IMR-90 (cell line): ENCODE data around the gene PTGER2. TPM values are rescaled to one million over a fixed set of nuclear protein-coding genes. Genes with fewer than 3 reads are reported as not detected.

Experiments used
- ATAC-seq: fragments of 200-7000 bp; cut with Tn5 transposase; 2 replicates; pipeline ENCODE4 v1.9.1; 2020; ENCODE audit warnings: low read depth, mild to moderate bottlenecking, moderate library complexity
- BruUV-seq: library from RNA; stranded (reverse); fragments of 400-500 nt; replicated peaks from 2 replicates; lab custom pipeline; 2021; lab: Mats Ljungman, UMichigan
- CTCF ChIA-PET: fragments of 300-600 bp; formaldehyde crosslinking; extraction: SDS; loops from one replicate; lab custom pipeline; 2021; ENCODE audit warnings: antibody characterized with exemption; lab: Yijun Ruan, JAX
- POLR2A ChIA-PET: fragments of 300-600 bp; sonication (Branson Sonifier 250); formaldehyde crosslinking; loops from one replicate; lab custom pipeline; 2022; ENCODE audit warnings: antibody characterized with exemption; ENCODE audit not compliant: unreplicated experiment; lab: Charles Lee
- DNase-seq: peaks from one replicate; pipeline ENCODE4 v3.0.0; 2013
- H2AFZ ChIP-seq: replicated peaks from 2 replicates; pipeline ENCODE3; 2013; ENCODE audit warnings: low read length, mild to moderate bottlenecking; ENCODE audit not compliant: poor library complexity
- H2AK5ac ChIP-seq: 2 replicates; pipeline ENCODE4 v1.6.1; 2013; ENCODE audit warnings: low read depth, low read length, inconsistent platforms
- H2AK9ac ChIP-seq: replicated peaks from 2 replicates; pipeline ENCODE3; 2013; ENCODE audit warnings: mild to moderate bottlenecking, low read depth, low read length, moderate library complexity; ENCODE audit not compliant: poor library complexity
- H2BK120ac ChIP-seq: 2 replicates; pipeline ENCODE4 v1.6.1; 2013; ENCODE audit warnings: low read depth, low read length, inconsistent platforms
- H2BK15ac ChIP-seq: 3 replicates; pipeline ENCODE4 v1.6.1; 2013; ENCODE audit warnings: low read depth, low read length, inconsistent platforms
- H2BK20ac ChIP-seq: 2 replicates; pipeline ENCODE4 v1.6.1; 2013; ENCODE audit warnings: low read depth, mild to moderate bottlenecking, inconsistent platforms, low read length, moderate library complexity
- H2BK5ac ChIP-seq: 2 replicates; pipeline ENCODE4 v1.6.1; 2013; ENCODE audit warnings: mild to moderate bottlenecking, low read depth, low read length, inconsistent platforms; ENCODE audit not compliant: poor library complexity, severe bottlenecking
- H3K14ac ChIP-seq: replicated peaks from 2 replicates; pipeline ENCODE4 v1.6.1; 2013; ENCODE audit warnings: low read depth, low read length, inconsistent platforms
- H3K18ac ChIP-seq: 2 replicates; pipeline ENCODE4 v1.6.1; 2013; ENCODE audit warnings: low read depth, low read length, control low read depth
- H3K23ac ChIP-seq: 2 replicates; pipeline ENCODE4 v1.6.1; 2013; ENCODE audit warnings: low read depth, low read length, inconsistent platforms
- H3K27ac ChIP-seq: 2 replicates; pipeline ENCODE4 v1.5.1; 2013; ENCODE audit warnings: mild to moderate bottlenecking, control low read depth, low read length; ENCODE audit not compliant: insufficient read depth
- H3K27me3 ChIP-seq: 2 replicates; pipeline ENCODE4 v1.6.1; 2013; ENCODE audit warnings: low read length; ENCODE audit not compliant: control insufficient read depth, insufficient read depth
- H3K36me3 ChIP-seq: 2 replicates; pipeline ENCODE4 v1.6.1; 2013; ENCODE audit warnings: low read length, mixed read lengths; ENCODE audit not compliant: control insufficient read depth, insufficient read depth
- H3K4ac ChIP-seq: 2 replicates; pipeline ENCODE4 v1.6.1; 2013; ENCODE audit warnings: low read depth, low read length, inconsistent platforms
- H3K4me1 ChIP-seq: 2 replicates; pipeline ENCODE4 v1.6.1; 2013; ENCODE audit warnings: low read length, mixed read lengths; ENCODE audit not compliant: control insufficient read depth, insufficient read depth
- H3K4me2 ChIP-seq: 2 replicates; pipeline ENCODE4 v1.6.1; 2013; ENCODE audit warnings: low read depth, mild to moderate bottlenecking, control low read depth, low read length, moderate library complexity
- H3K4me3 ChIP-seq: 2 replicates; pipeline ENCODE4 v1.5.1; 2013; ENCODE audit warnings: low read depth, mild to moderate bottlenecking, control low read depth, low read length, moderate library complexity; ENCODE audit not compliant: insufficient read depth
- H3K56ac ChIP-seq: 2 replicates; pipeline ENCODE4 v1.6.1; 2013; ENCODE audit warnings: low read length, inconsistent platforms; ENCODE audit not compliant: insufficient read depth; ENCODE audit errors: extremely low read depth
- H3K79me1 ChIP-seq, 2 experiments: 2 replicates each; pipeline ENCODE4 v1.6.1; 2013; ENCODE audit warnings: low read length in 2 of 2, inconsistent platforms in 1 of 2, low read depth in 1 of 2
- H3K9ac ChIP-seq: 2 replicates; pipeline ENCODE4 v1.6.1; 2013; ENCODE audit warnings: low read depth, low read length, control low read depth
- H3K9me1 ChIP-seq: 2 replicates; pipeline ENCODE4 v1.6.1; 2013; ENCODE audit warnings: low read length, inconsistent platforms; ENCODE audit not compliant: insufficient read depth
- H3K9me3 ChIP-seq: 2 replicates; pipeline ENCODE4 v1.6.1; 2013; ENCODE audit warnings: low read length; ENCODE audit not compliant: control insufficient read depth, insufficient read depth
- H4K20me1 ChIP-seq: 2 replicates; pipeline ENCODE4 v1.6.1; 2013; ENCODE audit warnings: low read length, inconsistent platforms; ENCODE audit not compliant: insufficient read depth
- H4K5ac ChIP-seq: 2 replicates; pipeline ENCODE4 v1.6.1; 2013; ENCODE audit warnings: mild to moderate bottlenecking, low read depth, low read length, control low read depth
- H4K8ac ChIP-seq, 2 experiments: 2 replicates each; pipeline ENCODE4 v1.6.1; 2013; ENCODE audit warnings: low read depth in 2 of 2, low read length in 2 of 2, control low read depth in 1 of 2, inconsistent platforms in 1 of 2
- H4K91ac ChIP-seq: 2 replicates; pipeline ENCODE4 v1.6.1; 2013; ENCODE audit warnings: low read depth, low read length, inconsistent platforms; ENCODE audit not compliant: insufficient read depth
- MAFK ChIP-seq: IDR thresholded peaks from 2 replicates; pipeline ENCODE4 v1.6.1; 2012; ENCODE audit warnings: low read depth, low read length, improper control_type of control experiment
- WGBS, 2 experiments: methylation state at CpG; one replicate each; pipeline versions ENCODE4 v1.1.5 to v1.1.7; 2013; ENCODE audit warnings: missing lambda C conversion rate in 2 of 2; ENCODE audit not compliant: insufficient read length in 1 of 2; ENCODE audit errors: extremely low coverage in 2 of 2; 5-methylcytosine and 5-hydroxymethylcytosine counted together
- dilution Hi-C: fragments of 300-500 bp; cut with HindIII; formaldehyde crosslinking; loops from one replicate; pipeline ENCODE4 v1.14.3; 2018; ENCODE audit warnings: low sequenced_read_pairs; ENCODE audit not compliant: unreplicated experiment
- in situ Hi-C: fragments of 300-500 bp; cut with MboI; formaldehyde crosslinking; loops from 3 replicates; pipeline ENCODE4 v1.14.3; 2019; ENCODE audit warnings: low sequenced_read_pairs, inconsistent platforms, mixed read lengths
- intact Hi-C: fragments of 100-400 bp; cut with micrococcal nuclease; formaldehyde crosslinking; loops from 2 replicates; pipeline ENCODE4 v1.10.0; 2022
- polyA plus RNA-seq, 3 experiments: library from polyadenylated mRNA; depleted of rRNA; stranded (reverse); fragments of >200 nt; gene quantifications; 2 replicates each; pipeline ENCODE4 v1.2.3, GENCODE V29; 2012; ENCODE audit warnings: low replicate concordance in 1 of 3
- total RNA-seq: library from RNA; depleted of rRNA; stranded (reverse); fragments of >200 nt; gene quantifications from 2 replicates; pipeline ENCODE4 v1.2.3, GENCODE V29; 2012
- TF ChIP-seq, protein P1 (sequence below): conservative IDR thresholded peaks from 2 replicates; pipeline ENCODE4 v1.5.1; 2012; ENCODE audit warnings: mild to moderate bottlenecking, low read depth, low read length, improper control_type of control experiment

PTGER2 gene
- total and polyA plus RNA-seq, 2 of the 4 experiments (the other 2 are of a cell fraction) = 24.7 to 58.5 TPM

DNA sequence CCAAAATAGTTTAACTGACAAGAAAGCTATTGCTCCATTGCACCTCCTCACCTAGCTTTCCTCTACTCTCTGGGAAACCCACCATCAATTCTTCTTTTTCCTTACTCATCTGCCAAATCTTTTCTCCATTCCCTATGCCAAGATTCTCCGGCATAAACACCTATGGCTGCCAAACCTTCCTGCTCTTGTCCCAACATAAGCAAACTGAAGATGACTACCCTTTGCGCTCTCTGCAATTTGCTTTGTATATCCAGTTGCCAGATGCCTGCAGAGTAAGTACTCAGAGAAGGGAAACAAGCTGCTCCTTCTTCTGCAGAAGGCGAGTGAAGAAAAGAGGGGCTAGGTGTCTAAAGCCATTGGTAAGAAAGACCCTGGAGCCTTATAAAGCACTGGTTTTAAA, 11.5 kb downstream of the PTGER2 start:
- TF ChIP-seq MAFK = 0 out of 2 replicates have a peak, but pooled peaks have one; percentile 1
- TF ChIP-seq, protein P1, sequence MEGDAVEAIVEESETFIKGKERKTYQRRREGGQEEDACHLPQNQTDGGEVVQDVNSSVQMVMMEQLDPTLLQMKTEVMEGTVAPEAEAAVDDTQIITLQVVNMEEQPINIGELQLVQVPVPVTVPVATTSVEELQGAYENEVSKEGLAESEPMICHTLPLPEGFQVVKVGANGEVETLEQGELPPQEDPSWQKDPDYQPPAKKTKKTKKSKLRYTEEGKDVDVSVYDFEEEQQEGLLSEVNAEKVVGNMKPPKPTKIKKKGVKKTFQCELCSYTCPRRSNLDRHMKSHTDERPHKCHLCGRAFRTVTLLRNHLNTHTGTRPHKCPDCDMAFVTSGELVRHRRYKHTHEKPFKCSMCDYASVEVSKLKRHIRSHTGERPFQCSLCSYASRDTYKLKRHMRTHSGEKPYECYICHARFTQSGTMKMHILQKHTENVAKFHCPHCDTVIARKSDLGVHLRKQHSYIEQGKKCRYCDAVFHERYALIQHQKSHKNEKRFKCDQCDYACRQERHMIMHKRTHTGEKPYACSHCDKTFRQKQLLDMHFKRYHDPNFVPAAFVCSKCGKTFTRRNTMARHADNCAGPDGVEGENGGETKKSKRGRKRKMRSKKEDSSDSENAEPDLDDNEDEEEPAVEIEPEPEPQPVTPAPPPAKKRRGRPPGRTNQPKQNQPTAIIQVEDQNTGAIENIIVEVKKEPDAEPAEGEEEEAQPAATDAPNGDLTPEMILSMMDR = no peak
- H2BK5ac ChIP-seq = peak overlapping the region; percentile 76
- dilution Hi-C loops = no loop called here
- no CpG with 5 or more reads among the region's 3 CpGs for WGBS, 2 experiments
- peaks cover 24% of the 10 kb centered on the region for H3K4me1 ChIP-seq
- peak overlapping the region; percentile 41; the same call in 1 of the 2 replicates for H3K27ac ChIP-seq
- no peak overlapping the region for H3K4me3 ChIP-seq
- peaks cover 3% of the 10 kb centered on the region; the same call in 1 of the 2 replicates for H3K9me3 ChIP-seq
- H3K4me2 ChIP-seq = peak overlapping the region; percentile 57; the same call in 1 of the 2 replicates
- POLR2A ChIA-PET = interaction anchor here (0.5 to 0.6 kb wide), 2 partner anchors 21 to 109 kb away, joined by 3 read pairs; no protein-coding TSS in a partner anchor
- H3K9me1 ChIP-seq = peaks cover 21% of the 10 kb centered on the region
- H4K20me1 ChIP-seq = no peaks in the 10 kb centered on the region
- peak overlapping the region; percentile 36; the same call in 1 of the 2 replicates for H4K91ac ChIP-seq
- peak; percentile 92 for DNase-seq
- no peak overlapping the region for H3K56ac ChIP-seq
- peak; percentile 63 for ATAC-seq
- no peak overlapping the region for H2AK5ac ChIP-seq
- peak overlapping the region; percentile 5; the same call in 1 of the 2 replicates for H3K14ac ChIP-seq
- peak overlapping the region; percentile 46; the same call in 1 of the 2 replicates for H3K4ac ChIP-seq
- CTCF ChIA-PET = interaction anchor here (0.8 to 1.4 kb wide), 2 partner anchors 9 to 74 kb away, joined by 3 to 4 read pairs; no protein-coding TSS in a partner anchor
- H3K9ac ChIP-seq = no peak overlapping the region
- peak overlapping the region in 1 of 2 experiments; percentile 62; a peak in 1 of 4 replicates for H4K8ac ChIP-seq
- in situ Hi-C loops = loop anchor here (10.0 kb wide), 1 partner anchor 129 kb away; no protein-coding TSS in a partner anchor
- peak overlapping the region; percentile 44; the same call in 1 of the 2 replicates for H2BK20ac ChIP-seq
- no peak overlapping the region for H4K5ac ChIP-seq
- peak overlapping the region; percentile 68; the same call in 1 of the 3 replicates for H2BK15ac ChIP-seq
- no peak overlapping the region for H3K18ac ChIP-seq
- BruUV-seq = no TSS peak
- no peaks in the 10 kb centered on the region for H3K27me3 ChIP-seq
- H2BK120ac ChIP-seq = peak overlapping the region; percentile 59
- H3K23ac ChIP-seq = 0 out of 2 replicates have a peak overlapping the region, but pooled peaks have one; percentile 2
- intact Hi-C loops = no loop called here
- H3K79me1 ChIP-seq = peaks cover 22 to 58% of the 10 kb centered on the region in 2 experiments
- H2AK9ac ChIP-seq = no peak overlapping the region
- peaks cover 20% of the 10 kb centered on the region for H3K36me3 ChIP-seq
- no peak overlapping the region for H2AFZ ChIP-seq
